Measurements from ENCODE around the gene CBY1. TPM values are rescaled to one million over a fixed set of nuclear protein-coding genes. Genes with fewer than 3 reads are reported as not detected.

CBY1 gene
- total RNA-seq, 1 donor from 2014 or later: 11.8 TPM

GRCh38 chr22:38685761-38686160, 29.3 kb downstream of the CBY1 start:
- H3K27me3 ChIP-seq: no peaks in the 10 kb centered on the region
- no peaks in the 10 kb centered on the region for H3K9me3 ChIP-seq
- intact Hi-C loops (cut with DNase I): no loop called here
- TF ChIP-seq CTCF (IDR thresholded peaks at IDR 0.05): no peak
- TF ChIP-seq POLR2AphosphoS5 (IDR thresholded peaks at IDR 0.05; ENCODE audit: insufficient read depth in 1 of 2, low read depth in 1 of 2): no peak
- TF ChIP-seq POLR2A (IDR thresholded peaks at IDR 0.05): no peak
- peaks cover 0 to 44% of the 10 kb centered on the region in 2 donors for H3K36me3 ChIP-seq
- H3K4me1 ChIP-seq: peaks cover 16% of the 10 kb centered on the region
- H3K27ac ChIP-seq: no peak overlapping the region
- no peak for DNase-seq (ENCODE audit: extremely low spot score in 2 of 2)
- no peak overlapping the region for H3K4me3 ChIP-seq

GRCh38 chr22:38689651-38690050, 33.2 kb downstream of the CBY1 start:
- TF ChIP-seq CTCF (IDR thresholded peaks at IDR 0.05): no peak
- no peak for TF ChIP-seq POLR2AphosphoS5 (IDR thresholded peaks at IDR 0.05; ENCODE audit: insufficient read depth in 1 of 2, low read depth in 1 of 2)
- TF ChIP-seq POLR2A (IDR thresholded peaks at IDR 0.05): no peak
- DNase-seq (ENCODE audit: extremely low spot score in 2 of 2): no peak
- Histone ChIP-seq H3K4me3 (no peak overlapping the region), H3K9me3 (no peaks in the 10 kb centered on the region), H3K27me3 (no peaks in the 10 kb centered on the region), H3K4me1 (peaks cover 5% of the 10 kb centered on the region), H3K36me3 (peaks cover 0 to 35% of the 10 kb centered on the region in 2 donors), H3K27ac (no peak overlapping the region)
- intact Hi-C loops (cut with DNase I): no loop called here

- DNase-seq (ENCODE audit: extremely low spot score in 2 of 2): no peak
- no peak for TF ChIP-seq POLR2A (IDR thresholded peaks at IDR 0.05)
- no peak for TF ChIP-seq POLR2AphosphoS5 (IDR thresholded peaks at IDR 0.05; ENCODE audit: insufficient read depth in 1 of 2, low read depth in 1 of 2)
- TF ChIP-seq CTCF (IDR thresholded peaks at IDR 0.05): no peak
- Histone ChIP-seq H3K4me3 (no peak overlapping the region), H3K27me3 (no peaks in the 10 kb centered on the region), H3K36me3 (peaks cover 0 to 5% of the 10 kb centered on the region in 2 donors), H3K4me1 (peaks cover 48% of the 10 kb centered on the region), H3K27ac (no peak overlapping the region), H3K9me3 (no peaks in the 10 kb centered on the region)
- intact Hi-C loops (cut with DNase I): no loop called here
These were observed 37.6 kb downstream of the CBY1 start for GRCh38 chr22:38694049-38694448.

DNA sequence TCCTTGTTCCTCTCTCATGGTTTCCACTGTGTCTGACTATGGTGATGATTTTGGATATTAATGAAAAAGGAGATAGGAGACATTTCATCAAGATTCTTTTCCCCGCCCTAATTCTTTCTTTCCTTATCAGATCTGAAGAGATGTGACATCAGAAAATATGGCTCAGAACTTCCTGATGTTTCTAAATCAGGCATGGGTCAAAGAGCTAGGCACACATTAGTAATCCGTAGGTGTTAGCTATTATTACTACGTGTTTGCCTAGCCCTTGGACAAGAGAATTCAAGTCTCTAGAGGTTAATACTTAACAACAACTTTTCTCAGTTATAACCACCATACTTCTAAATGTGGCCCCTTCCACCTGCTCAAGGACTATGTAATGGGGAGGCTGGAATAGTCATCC, 38.5 kb downstream of the CBY1 start:
- intact Hi-C loops (cut with DNase I): no loop called here
- no peak overlapping the region for H3K27ac ChIP-seq

More for the DNA sequence above, 38.5 kb downstream of the CBY1 start:
- TF ChIP-seq CTCF (IDR thresholded peaks at IDR 0.05) (no peak), POLR2AphosphoS5 (IDR thresholded peaks at IDR 0.05; ENCODE audit: insufficient read depth in 1 of 2, low read depth in 1 of 2) (no peak), POLR2A (IDR thresholded peaks at IDR 0.05) (no peak)
- DNase-seq (ENCODE audit: extremely low spot score in 2 of 2): no peak
- Histone ChIP-seq H3K9me3 (no peaks in the 10 kb centered on the region), H3K4me3 (no peak overlapping the region), H3K4me1 (peaks cover 57% of the 10 kb centered on the region), H3K36me3 (peaks cover 0 to 5% of the 10 kb centered on the region in 2 donors), H3K27me3 (no peaks in the 10 kb centered on the region)
